Stomach (tissue), 4 donors: ENCODE results near the gene MAP3K13.

ENCODE experiments used
- CTCF ChIP-seq, 7 experiments: fragments of 450-650 bp in 4 of 7; fragments of 200-600 bp in 3 of 7; sonication (generic) in 3 of 7; IDR thresholded peaks; one replicate each; pipeline ENCODE4 v1.5.1; 2016 to 2019; ENCODE audit warnings: antibody characterized with exemption in 7 of 7, control low read depth in 2 of 7, mild to moderate bottlenecking in 1 of 7
- EP300 ChIP-seq: sonication (generic); formaldehyde crosslinking; IDR thresholded peaks from one replicate; pipeline ENCODE4 v1.6.1; 2017; ENCODE audit warnings: antibody characterized with exemption
- POLR2A ChIP-seq, 4 donors: fragments of 450-650 bp; IDR thresholded peaks; one replicate each; pipeline ENCODE4 v1.6.1; 2016; ENCODE audit warnings: antibody characterized with exemption in 4 of 4, control low read depth in 2 of 4, mild to moderate bottlenecking in 1 of 4, moderate library complexity in 1 of 4
- POLR2AphosphoS5 ChIP-seq, 3 donors: sonication (generic); formaldehyde crosslinking; IDR thresholded peaks; one replicate each; pipeline ENCODE4 v1.6.1; 2016; ENCODE audit warnings: antibody characterized with exemption in 3 of 3

GRCh38 chr3:185448107-185448506, 85.2 kb downstream of the MAP3K13 start:
- TF ChIP-seq CTCF (IDR thresholded peaks at IDR 0.05), result no peak
- TF ChIP-seq EP300, result no peak
- TF ChIP-seq POLR2AphosphoS5 (IDR thresholded peaks at IDR 0.05), result no peak
- TF ChIP-seq POLR2A (IDR thresholded peaks at IDR 0.05), result no peak
